ENCODE data around the gene KIRREL1.

The KIRREL1 gene

GRCh38 chr1:158101455-158101854, 108.0 kb downstream of the KIRREL1 start:
- TF ChIP-seq FOXP2 (optimal IDR thresholded peaks at IDR 0.05; ENCODE audit: borderline replicate concordance, extremely low read depth, extremely low read length, insufficient read depth) (no peak), REST (IDR thresholded peaks at IDR 0.05; ENCODE audit: insufficient read depth in 1 of 2, low read depth in 2 of 2, low read length in 2 of 2) (no peak)

- TF ChIP-seq SIN3A (IDR thresholded peaks at IDR 0.05; ENCODE audit: borderline replicate concordance, insufficient read depth, low read length) = no peak
- no peak for TF ChIP-seq FOXP2 (optimal IDR thresholded peaks at IDR 0.05; ENCODE audit: borderline replicate concordance, extremely low read depth, extremely low read length, insufficient read depth)
- no peak for TF ChIP-seq TAF1 (IDR thresholded peaks at IDR 0.05; ENCODE audit: borderline replicate concordance, insufficient read depth, low read length)
- TF ChIP-seq POLR2AphosphoS5 (IDR thresholded peaks at IDR 0.05; ENCODE audit: low read depth, low read length) = no peak
- TF ChIP-seq REST (IDR thresholded peaks at IDR 0.05; ENCODE audit: insufficient read depth in 1 of 2, low read depth in 2 of 2, low read length in 2 of 2) = no peak
Observed at GRCh38 chr1:158101927-158102326, 108.5 kb downstream of the KIRREL1 start.

GRCh38 chr1:158102881-158103674, 109.6 kb downstream of the KIRREL1 start:
- TF ChIP-seq FOXP2 (optimal IDR thresholded peaks at IDR 0.05; ENCODE audit: borderline replicate concordance, extremely low read depth, extremely low read length, insufficient read depth) = no peak
- no peak for TF ChIP-seq TAF1 (IDR thresholded peaks at IDR 0.05; ENCODE audit: borderline replicate concordance, insufficient read depth, low read length)
- TF ChIP-seq POLR2AphosphoS5 (IDR thresholded peaks at IDR 0.05; ENCODE audit: low read depth, low read length) = no peak

- TF ChIP-seq TAF1 (IDR thresholded peaks at IDR 0.05; ENCODE audit: borderline replicate concordance, insufficient read depth, low read length) (no peak), REST (IDR thresholded peaks at IDR 0.05; ENCODE audit: insufficient read depth in 1 of 2, low read depth in 2 of 2, low read length in 2 of 2) (no peak), POLR2AphosphoS5 (IDR thresholded peaks at IDR 0.05; ENCODE audit: low read depth, low read length) (no peak)
Observed at GRCh38 chr1:158103861-158104522, 110.5 kb downstream of the KIRREL1 start.

- no peak for TF ChIP-seq REST (IDR thresholded peaks at IDR 0.05; ENCODE audit: insufficient read depth in 1 of 2, low read depth in 2 of 2, low read length in 2 of 2)
- TF ChIP-seq SIN3A (IDR thresholded peaks at IDR 0.05; ENCODE audit: borderline replicate concordance, insufficient read depth, low read length) = no peak
- TF ChIP-seq FOXP2 (optimal IDR thresholded peaks at IDR 0.05; ENCODE audit: borderline replicate concordance, extremely low read depth, extremely low read length, insufficient read depth) = no peak
- TF ChIP-seq POLR2AphosphoS5 (IDR thresholded peaks at IDR 0.05; ENCODE audit: low read depth, low read length) = no peak
- TF ChIP-seq TAF1 (IDR thresholded peaks at IDR 0.05; ENCODE audit: borderline replicate concordance, insufficient read depth, low read length) = no peak
Observed at GRCh38 chr1:158104891-158105290, 111.4 kb downstream of the KIRREL1 start.
